Neural progenitor cell (in vitro differentiated cells): ENCODE data around the gene NDUFAF2.

Source experiments
- EZH2phosphoT487 ChIP-seq: fragments of 200-600 bp; sonication (generic); IDR thresholded peaks from 2 replicates; pipeline ENCODE4 v1.6.1; 2017; ENCODE audit warnings: antibody characterized with exemption
- TF ChIP-seq, protein P1 (sequence below): fragments of 200-600 bp; sonication (generic); IDR thresholded peaks from 2 replicates; pipeline ENCODE4 v1.5.1; 2017; ENCODE audit warnings: antibody characterized with exemption, mild to moderate bottlenecking

DNA sequence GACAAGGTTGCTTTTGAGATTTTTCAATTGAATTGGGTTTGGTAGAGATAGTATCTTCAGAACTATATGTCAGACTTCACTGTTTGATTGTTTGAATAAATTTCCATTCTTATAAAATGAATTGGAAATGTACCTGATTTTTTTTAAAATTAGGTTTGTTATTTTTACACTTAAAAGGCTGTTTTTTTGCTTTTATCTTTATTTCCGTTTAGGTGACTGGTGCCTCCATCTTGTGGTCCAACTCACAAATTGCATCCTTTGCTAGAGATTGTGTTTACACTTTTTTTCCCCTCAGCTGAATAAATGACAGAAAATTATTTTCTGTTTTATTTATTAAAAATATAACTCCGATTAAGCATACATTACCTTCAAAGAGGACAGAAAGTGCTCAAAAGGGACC is 15.6 kb downstream of the NDUFAF2 start:
- TF ChIP-seq, protein P1, sequence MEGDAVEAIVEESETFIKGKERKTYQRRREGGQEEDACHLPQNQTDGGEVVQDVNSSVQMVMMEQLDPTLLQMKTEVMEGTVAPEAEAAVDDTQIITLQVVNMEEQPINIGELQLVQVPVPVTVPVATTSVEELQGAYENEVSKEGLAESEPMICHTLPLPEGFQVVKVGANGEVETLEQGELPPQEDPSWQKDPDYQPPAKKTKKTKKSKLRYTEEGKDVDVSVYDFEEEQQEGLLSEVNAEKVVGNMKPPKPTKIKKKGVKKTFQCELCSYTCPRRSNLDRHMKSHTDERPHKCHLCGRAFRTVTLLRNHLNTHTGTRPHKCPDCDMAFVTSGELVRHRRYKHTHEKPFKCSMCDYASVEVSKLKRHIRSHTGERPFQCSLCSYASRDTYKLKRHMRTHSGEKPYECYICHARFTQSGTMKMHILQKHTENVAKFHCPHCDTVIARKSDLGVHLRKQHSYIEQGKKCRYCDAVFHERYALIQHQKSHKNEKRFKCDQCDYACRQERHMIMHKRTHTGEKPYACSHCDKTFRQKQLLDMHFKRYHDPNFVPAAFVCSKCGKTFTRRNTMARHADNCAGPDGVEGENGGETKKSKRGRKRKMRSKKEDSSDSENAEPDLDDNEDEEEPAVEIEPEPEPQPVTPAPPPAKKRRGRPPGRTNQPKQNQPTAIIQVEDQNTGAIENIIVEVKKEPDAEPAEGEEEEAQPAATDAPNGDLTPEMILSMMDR: peak; percentile 67
- no peak for TF ChIP-seq EZH2phosphoT487
